Heart left ventricle (tissue), 13 donors: ENCODE data around the gene SEZ6L.

Experiments used
- POLR2A ChIP-seq, 2 donors: fragments of 450-650 bp; IDR thresholded peaks; one replicate each; pipeline ENCODE4 v1.6.1; 2017; ENCODE audit warnings: antibody characterized with exemption in 2 of 2, mild to moderate bottlenecking in 2 of 2, moderate library complexity in 2 of 2
- TF ChIP-seq, protein P1 (sequence below), 12 donors: fragments of 200-600 bp; sonication (generic) in 4 of 12; IDR thresholded peaks; one replicate each; pipeline versions ENCODE4 v1.5.0 to v1.8.0; 2018 to 2022; ENCODE audit warnings: antibody characterized with exemption in 12 of 12, mild to moderate bottlenecking in 5 of 12
- donor health status: ischemic (EF 13 %, LVEDD 7.1; RV severe dilation, severe dysfunction).
- donor health status: DM: no; HTN: yes; CAD: no.
- donor health status: DM: no; HTN: no; CAD: no.
- donor health status: ischemic (EF 25% LVEDD 6.9; RV normal size, moderate dysfunction).
- donor health status: ischemic (EF 25% LVEDD 5.7; RV mildly dilated, moderate dysfunction).
- donor health status: ischemic (EF 35%, LVEDD 5.7; RV mildly dilated, moderate dysfunction).
- donor health status: nonischemic (EF 11% LVEDD 7.7; RV severe dilation, severe dysfunction).
- donor health status: DM: yes; HTN: yes; CAD: no.
- donor health status: PGD.
- donor health status: ischemic (EF 29% LVEDD 5.4; RV normal size, mild dysfunction).
- donor health status: nonischemic (EF 23%, LVEDD 6.1; RV moderate dilation, normal function).

DNA sequence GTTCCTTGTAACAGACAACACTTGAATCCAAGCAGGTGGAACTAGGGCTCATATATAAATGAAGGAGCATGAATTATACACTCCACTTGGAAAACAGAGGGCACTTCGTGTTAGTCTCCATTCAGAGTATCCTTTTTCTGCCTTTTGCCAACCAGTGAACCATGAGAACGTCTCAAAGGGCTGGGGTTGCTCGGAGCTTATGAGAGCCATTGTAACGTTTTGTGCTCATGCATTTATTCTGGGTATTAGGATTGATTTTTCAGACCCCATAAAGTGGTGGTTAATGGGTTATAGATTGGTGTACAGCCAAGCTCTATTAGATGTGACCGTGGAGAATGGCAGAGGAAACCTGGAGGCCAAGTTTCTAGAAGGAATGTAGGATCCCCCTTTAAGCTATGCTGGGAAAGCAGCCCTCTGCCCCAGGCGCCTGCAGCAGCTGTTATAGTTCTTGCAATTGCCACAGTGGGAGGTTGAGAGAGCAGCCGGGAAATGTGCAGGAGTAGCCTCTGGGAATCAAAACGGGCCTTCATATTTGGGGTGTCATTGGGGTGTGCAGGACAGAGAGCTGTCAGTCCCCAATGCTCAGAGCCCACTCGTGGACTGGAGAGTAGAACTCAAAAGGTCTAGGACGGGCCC is 205.2 kb downstream of the SEZ6L start:
- TF ChIP-seq, protein P1, sequence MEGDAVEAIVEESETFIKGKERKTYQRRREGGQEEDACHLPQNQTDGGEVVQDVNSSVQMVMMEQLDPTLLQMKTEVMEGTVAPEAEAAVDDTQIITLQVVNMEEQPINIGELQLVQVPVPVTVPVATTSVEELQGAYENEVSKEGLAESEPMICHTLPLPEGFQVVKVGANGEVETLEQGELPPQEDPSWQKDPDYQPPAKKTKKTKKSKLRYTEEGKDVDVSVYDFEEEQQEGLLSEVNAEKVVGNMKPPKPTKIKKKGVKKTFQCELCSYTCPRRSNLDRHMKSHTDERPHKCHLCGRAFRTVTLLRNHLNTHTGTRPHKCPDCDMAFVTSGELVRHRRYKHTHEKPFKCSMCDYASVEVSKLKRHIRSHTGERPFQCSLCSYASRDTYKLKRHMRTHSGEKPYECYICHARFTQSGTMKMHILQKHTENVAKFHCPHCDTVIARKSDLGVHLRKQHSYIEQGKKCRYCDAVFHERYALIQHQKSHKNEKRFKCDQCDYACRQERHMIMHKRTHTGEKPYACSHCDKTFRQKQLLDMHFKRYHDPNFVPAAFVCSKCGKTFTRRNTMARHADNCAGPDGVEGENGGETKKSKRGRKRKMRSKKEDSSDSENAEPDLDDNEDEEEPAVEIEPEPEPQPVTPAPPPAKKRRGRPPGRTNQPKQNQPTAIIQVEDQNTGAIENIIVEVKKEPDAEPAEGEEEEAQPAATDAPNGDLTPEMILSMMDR (IDR thresholded peaks at IDR 0.05), result no peak
- no peak for TF ChIP-seq POLR2A (IDR thresholded peaks at IDR 0.05)
